8988T (cell line): ENCODE data around the gene RBM15.

Source experiments
- DNase-seq: peaks from one replicate; pipeline ENCODE4 v3.0.0; 2011

The RBM15 gene, protein sequence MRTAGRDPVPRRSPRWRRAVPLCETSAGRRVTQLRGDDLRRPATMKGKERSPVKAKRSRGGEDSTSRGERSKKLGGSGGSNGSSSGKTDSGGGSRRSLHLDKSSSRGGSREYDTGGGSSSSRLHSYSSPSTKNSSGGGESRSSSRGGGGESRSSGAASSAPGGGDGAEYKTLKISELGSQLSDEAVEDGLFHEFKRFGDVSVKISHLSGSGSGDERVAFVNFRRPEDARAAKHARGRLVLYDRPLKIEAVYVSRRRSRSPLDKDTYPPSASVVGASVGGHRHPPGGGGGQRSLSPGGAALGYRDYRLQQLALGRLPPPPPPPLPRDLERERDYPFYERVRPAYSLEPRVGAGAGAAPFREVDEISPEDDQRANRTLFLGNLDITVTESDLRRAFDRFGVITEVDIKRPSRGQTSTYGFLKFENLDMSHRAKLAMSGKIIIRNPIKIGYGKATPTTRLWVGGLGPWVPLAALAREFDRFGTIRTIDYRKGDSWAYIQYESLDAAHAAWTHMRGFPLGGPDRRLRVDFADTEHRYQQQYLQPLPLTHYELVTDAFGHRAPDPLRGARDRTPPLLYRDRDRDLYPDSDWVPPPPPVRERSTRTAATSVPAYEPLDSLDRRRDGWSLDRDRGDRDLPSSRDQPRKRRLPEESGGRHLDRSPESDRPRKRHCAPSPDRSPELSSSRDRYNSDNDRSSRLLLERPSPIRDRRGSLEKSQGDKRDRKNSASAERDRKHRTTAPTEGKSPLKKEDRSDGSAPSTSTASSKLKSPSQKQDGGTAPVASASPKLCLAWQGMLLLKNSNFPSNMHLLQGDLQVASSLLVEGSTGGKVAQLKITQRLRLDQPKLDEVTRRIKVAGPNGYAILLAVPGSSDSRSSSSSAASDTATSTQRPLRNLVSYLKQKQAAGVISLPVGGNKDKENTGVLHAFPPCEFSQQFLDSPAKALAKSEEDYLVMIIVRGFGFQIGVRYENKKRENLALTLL

DNA sequence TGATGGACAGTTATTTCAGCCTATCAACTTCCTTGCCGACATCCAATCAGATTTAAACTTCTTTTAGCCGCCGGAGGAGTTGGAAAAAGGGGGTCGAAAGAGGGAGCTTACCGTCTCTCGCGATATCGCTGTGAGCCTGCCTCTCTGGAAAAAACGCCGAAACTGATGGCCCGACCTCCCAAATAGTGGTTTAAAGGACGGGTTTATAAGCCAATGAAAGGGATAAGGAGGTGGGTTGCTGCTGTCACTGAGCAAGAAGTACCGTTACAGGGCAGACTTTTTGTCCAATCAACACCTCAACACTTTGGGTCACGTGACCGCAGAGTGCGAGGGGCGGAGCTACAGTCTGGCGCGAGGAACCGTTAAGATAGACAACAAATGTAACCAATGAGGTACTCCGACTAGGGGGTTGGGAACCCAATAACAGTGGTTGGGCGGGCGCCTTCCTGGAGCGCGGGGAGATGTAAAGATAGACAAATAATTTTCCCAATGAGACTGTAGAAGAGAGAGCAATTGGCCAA, at the start of gene RBM15:
Gene RBM15, plus strand, starts transcription at position 492 of the 521 bp plus-strand sequence. Its CDS starts 29 bp downstream, at position 521.
- peak; percentile 61 for DNase-seq

DNA sequence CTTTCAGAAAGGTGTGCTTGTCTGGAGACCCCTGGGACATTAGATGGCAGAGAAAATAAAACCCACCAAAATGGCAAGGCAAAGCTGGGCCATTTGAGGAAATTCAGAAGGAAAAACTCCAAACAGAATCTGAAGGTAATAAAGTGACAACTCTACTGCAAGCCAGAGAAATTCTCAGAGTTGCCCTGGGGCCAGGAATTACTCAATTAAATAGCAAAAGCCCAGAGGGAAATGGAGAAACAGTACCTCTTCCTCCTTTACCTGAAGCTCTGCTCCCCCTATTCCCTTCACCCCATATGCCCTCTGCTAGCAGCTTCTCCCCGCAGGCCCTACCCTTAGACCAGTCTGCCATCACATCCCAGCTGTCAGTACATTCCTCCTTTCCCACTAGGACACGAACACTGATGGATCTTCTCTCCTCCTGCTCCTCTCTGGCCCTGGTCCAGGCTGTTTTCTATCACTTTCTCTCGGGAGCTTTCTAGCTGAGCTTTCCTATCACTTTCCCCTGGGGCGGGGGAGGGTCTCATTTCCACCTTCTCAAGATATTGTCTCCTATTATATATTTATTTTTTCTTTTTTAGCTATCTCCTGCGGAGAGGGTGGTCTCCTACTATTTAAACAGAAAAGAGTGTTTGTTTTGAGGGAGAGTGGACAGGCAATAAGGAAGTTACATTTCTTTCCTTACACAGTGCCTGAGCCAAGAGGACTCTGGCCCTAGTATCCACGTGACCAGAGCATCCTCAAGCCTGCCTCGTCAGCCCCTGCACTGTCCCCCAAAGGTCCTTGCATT, 47.7 kb upstream of the RBM15 start:
- no peak for DNase-seq

DNA sequence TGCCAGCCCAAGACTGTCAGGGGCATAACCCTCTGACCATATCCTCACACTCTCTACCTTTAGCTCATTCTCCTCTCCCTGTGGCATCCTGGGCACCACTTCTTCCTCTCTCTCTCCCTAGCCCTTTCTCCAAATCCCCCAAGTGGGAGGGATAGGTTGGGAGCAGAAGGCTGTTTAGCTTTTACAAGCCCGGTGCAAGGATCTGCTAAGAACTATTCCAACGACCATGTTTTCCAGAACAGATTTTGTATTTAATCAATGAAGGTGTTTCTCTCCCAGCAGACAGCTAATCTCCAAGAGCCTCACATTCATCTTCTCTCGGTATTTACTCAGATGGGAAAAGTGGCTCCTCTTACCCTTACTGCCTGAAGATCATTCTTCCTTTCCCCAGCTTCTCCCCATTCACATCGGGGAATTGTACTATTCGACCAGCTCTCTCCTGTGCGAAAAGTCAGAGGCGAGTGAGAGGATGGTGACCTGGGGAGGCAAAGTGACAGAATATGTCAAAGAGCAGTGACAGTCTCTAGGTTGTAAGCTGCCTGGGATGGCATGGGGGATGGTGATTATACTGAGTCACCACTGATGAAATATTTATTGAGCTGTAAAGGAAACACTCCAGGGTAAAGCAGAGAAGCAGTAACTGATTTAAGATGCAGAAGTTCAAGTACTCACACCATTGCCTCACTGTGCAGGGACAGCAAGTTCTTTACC, 47.0 kb upstream of the RBM15 start:
- DNase-seq: no peak

DNA sequence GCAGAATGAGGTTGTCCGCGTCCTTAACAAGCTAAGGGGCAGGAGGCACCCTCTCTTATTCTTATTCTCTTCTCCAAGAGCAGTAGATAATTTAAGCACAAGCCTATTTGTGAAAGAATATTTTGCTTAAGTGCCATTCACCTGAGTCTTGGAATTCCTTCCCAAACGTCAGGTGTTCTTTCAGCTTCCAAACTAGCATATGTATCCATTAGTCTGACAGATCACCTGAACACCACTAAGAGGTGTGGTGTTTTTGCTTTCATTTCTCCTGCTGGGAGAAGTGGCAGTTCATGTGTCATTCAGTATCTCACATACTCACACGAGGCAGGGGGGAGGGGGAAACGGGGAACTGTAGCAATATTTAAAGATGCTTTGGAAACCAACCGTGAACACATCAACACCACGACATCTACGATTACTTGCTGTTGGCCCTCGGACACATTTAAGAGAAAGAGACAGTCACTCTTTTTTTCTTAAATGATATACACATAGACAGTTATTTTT, 45.5 kb upstream of the RBM15 start:
- no peak for DNase-seq

DNA sequence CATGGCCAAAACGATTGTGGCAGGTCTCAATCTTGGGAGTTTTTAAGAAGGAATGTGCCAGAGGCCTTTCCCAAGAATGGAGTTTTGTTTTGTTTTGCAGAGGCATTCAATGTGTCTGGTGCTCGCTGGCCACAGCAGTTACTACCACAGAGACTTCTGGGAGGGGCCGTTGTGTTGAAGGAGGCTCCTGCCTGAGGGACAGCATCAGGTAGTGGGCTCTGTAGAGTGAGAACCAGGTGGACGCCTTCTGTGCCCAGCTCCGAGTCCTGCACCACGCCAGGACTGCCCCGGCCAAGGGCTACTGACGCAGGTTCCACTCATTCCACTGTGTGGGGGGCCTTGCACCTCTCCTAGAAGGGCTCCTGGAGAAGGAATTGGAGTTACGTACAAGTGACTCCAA, 44.9 kb upstream of the RBM15 start:
- DNase-seq: no peak

DNA sequence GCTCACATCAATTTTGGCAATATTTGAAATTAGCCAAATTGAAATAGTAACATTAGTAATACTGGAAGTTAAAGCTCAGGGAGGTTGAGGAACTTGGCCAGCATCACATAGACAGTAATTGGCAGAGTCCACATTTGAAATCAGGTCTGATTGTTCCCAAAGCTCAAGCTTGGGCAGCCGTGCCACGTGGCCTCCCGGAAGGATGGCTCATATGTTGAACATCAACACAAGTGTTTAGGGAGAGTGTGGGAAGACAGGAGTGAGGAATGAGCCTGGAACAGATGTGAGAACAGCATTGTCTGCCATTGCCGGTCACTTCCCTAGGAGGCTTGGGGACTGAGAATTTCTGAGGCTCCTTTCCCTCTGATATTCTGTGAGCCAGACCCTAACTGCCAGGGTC, 40.2 kb upstream of the RBM15 start:
- DNase-seq: no peak

DNA sequence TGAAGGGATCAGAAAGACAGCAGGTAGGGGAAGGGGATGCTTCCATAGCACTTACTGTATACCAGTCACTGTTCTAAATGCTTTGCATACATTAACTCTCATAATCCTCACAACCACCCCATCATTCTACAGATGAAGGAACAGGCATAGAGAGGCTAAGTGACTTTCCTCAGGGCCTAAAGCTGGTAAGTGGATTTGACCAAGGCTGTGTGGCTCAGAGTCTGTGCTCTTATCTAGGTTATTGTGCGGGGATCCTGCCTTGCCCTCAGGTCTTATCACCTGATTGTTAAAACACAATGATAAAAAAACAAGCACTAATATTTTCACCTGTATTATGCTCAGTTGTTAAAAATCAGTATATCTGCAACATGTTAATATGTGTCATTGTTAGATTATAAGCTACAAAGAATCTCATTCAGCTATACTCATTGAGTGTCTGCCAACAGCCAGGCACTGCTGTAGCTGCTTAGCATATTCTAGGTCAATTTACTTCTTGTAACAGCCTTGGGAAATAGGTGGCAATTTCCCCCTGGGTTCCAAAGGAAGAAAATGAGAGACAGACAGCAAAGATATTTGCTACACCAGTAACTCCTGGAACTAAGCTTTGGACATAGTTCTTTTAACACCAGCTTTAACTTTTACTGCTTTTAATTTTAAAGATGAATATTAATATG, 38.6 kb upstream of the RBM15 start:
- DNase-seq: no peak

DNA sequence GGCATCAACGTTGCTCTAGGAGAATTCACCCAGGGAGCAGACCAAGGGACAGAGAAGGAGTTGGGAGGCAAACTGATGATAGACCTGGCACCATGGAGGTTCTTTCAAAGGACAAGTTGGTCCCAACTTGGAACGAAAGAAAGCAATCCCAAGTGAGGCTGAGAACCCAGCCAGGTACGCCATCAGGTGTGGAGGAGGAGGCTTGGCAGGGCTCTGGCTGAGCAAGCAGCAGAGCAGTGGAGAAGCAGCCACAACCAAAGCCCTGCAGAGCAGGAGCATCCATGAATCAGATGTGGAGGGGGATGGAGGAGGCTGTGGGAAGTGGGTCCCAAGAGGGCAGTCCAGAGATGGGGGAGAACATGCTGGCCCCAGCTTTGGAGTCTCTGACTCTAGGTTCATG, 36.3 kb upstream of the RBM15 start:
- DNase-seq: no peak

DNA sequence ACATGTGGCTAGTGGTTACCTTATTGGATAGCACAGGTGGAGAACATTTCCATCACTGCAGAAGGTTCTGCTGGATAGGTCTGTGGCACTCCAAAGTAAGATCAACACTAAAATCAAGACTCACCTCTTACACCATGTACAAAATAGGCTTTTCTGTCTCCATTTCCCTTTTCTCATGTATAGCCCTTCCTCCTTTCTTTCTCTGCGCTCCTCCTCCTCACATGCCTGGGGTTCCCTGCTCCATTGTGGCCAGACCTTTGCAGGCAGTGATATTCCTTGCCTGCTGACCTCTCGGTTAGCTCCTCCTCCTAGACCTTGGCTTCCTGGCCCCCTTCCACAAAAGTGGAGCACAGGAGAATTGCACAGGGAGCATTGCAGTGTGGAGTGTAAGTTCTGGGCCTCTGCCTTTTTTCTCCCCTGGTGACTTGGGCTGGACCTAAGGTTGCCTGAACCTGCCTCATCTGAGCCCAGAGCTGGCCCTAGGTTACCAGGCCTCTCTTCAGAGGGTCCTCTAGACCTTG, 33.2 kb upstream of the RBM15 start:
- no peak for DNase-seq

DNA sequence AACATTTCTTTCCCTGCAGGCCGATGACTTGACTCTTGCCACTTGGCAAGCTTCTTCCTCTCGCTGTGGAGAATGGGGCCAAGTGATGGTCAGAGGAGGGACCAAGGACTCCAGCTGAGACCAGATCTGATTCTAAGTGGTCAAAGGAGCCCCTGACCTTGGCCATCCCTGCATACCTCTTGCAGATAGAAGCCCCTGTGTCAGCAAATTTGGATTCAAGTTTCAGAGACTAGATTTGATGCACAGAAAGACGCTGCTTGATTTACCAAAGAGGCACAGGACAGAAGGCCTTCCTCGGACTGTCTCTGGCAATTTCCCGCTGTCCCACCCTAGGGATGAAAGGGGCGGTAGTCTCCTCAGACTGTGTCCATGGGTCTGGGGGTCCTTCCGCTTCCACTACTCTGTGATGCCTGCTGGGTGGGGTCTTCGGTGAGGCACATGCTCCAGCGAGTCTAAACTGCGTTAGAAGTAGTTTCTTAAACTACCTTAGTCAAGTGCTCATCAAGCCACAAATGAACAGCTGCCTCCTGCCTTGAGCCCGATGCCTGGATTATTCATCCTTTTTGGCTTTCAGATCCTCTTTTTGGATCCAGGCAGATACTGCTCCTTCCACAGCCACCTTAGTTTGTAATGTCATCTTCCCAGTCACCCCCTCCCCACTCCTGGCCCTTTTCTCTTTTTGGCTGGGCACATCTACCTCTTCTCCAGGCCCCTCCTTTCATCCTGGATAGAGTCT, 31.8 kb upstream of the RBM15 start:
- no peak for DNase-seq

DNA sequence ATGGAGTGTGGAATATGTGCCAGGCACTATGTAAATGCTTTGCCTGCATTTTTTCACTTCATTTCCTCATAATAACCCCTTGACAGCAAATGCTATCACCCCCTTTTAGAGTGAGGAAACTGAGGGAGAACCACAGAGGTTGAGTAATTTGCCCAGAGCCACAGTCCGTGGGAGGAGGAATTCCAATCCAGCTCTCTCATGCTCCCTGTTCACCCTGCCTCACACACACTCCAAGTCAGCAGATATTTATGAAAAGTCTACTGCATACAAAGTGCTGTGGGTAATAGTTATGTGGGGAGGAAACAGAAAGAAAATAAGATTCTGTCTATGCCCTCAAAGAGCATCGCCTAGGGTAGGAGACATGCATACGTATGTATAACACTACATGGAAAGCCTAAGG, 30.9 kb upstream of the RBM15 start:
- DNase-seq: no peak

DNA sequence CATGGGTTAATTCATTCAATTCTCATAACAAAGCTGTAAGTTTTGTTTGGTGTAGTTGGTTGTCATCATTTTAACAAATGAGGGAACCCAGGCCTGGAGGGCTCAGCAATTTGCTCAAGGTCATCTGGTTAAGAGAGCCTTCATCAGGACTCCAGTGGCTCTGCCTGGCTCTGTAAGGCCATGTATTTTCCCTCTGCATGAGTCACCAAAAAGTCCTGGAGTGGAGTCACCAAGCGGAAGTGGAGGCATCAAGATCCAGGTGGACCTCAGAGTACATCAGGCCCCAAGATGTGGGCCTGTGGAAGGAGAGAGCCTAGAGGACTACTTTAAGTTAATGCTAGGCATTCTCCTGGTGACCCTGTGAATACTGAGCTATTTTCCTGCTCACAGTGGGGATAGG, 30.0 kb upstream of the RBM15 start:
- no peak for DNase-seq

DNA sequence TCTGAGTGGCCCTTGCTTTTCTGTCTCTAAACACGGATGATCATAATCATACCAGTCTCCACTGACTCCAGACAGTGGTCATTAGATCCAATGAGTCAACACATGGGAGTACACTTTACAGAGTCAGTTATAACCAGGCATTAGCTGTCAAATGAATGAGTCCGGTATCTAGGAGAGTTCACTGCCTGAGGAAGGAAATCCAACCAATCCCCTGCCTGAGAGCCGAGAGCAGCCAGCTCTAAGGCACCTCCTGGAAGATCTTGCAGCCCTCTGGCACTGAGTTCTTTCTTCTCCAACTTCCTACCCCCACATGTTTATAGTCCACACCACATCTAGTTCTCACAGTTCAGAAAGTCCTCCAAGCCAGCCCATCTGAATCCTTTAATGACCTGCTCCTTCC, 29.4 kb upstream of the RBM15 start:
- no peak for DNase-seq

DNA sequence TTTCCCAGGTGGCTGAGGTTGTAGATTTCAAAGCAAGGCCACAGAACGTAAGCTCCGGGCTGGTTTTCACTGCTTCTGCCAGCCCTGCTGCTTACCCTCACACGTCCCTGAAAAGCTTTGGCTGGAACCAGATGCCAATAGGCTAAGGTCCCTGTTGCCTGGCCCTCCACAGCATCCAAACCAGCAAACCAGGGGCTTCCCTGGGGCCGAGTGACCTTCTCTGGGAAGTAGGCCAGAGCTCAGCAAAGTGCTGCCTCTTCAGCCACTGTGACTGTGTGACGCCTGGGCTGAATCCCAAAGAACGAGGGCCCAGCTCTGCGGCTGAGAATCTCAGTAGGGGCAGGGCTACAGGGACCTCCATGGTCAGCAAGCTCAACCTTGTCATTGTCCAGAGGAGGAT, 28.9 kb upstream of the RBM15 start:
- DNase-seq: no peak

DNA sequence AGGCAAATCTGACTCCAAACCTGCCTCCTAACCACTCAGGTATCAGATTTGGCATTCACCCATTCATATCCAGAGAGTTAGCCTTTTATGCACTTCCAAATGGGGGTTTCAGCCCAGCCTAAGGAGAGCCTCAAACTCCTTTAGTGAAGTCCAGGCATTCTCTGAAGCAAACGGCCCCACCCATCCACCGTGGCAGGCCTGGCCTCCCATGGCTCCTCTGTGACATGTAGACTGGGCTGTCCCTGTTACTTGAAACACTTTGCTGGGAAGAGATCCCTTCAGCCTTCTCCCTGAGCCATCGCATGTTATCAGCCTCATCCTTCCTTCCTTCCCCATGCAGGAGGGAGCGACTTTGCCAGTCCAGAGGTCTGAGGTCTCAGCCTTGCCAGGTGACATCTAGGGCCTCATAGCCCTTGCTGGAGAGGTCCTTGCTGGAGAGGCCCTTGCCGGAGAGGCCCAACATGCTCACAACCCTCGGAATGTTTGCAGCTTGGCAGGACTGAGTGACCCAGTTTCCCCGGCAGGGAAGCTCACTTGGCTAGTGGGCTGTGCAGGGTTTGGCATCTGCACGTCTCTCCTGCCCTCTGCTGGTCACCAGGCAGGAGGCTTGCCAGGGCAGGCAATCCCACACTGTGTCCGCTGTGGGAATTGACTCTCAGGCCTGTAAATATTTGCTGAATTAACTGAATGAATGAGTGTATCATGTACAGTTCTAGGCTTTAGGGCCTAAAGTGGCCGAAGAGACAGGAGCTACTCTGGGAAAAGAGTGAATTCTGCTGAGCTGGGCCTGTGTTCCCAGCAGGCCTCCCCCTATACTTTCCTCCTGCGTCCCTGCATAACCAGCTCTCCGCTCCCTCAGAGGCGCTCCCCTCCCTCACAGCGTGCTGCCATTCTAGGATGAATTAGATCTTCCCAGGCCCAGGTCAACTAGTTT, 26.7 kb upstream of the RBM15 start:
- peak; percentile 27 for DNase-seq

DNA sequence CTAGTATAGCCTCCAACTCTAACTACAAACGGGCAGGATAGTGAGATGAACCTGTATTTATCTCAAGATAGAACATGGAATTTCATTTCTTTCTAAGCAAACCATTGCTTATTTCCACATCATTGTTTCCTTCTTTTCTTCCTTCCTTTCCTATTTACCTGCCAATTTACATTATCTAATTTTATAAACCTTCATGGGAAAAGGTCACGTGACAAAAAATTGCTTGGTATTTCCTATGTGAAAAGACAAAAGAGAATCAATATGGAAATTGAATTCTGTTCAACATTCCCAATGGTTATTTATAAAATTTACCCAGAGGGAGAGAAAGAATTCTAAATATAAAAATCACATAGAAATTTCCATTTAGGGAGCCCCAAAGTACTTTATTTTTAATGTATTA, 22.4 kb upstream of the RBM15 start:
- DNase-seq: no peak

DNA sequence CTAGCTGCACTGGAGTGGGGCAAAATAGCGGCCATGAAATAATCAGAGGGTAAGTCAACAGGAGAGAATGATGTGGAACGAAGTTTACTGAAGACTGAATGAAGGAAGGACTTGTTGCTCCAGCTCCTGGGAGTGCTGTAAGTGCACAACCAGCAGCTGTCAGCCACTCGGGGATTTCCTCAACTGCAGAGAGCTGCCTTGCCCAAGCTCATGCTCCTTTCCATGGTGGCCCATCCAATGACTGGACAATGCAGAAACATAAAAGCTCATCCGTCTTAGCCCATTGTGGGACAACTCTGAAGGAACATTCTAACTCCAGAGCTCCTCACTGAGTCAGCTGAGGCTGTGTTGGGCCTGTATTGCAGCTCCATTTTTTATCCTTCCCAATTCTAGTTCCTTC, 21.1 kb upstream of the RBM15 start:
- DNase-seq: no peak

DNA sequence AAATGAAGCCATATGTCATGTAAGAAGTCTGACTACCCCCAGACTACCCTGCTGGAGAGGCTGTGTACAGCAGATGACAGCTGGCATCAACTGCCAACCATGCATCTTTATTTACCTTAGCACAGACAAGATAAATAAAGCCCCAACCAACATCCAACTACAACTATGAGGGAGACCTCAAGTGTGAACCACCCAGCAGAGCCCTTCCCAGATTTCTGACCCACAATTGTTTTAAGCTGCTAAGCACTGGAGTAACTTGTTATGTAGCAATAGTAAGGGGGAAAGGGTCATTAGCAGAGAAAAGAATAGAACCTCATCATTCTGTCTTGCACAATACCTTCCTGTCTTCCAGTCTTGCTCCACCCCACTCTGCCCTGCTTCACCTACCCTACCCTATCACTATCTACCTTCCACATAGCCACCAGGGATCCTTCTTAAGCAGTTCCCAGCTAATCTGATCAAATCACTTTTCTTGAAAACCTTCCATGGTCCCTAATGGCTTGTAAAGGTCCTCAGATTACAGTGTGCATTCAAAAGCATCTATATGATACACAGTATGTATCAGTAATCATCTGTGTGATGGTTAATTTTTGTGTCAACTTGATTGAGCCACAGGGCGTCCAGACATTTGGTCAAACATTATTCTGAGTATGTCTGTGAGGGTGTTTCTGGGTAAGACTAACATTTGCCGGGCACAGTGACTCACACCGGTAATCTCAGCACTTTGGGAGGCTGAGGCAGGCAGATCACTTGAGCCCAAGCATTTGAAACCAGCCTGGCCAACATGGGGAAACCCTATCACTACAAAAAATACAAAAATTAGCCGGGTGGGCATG, 19.6 kb upstream of the RBM15 start:
- DNase-seq: no peak
